Renal pelvis (tissue), 4 donors: Measurements from ENCODE around the gene HOXC13. TPM values are rescaled to one million over a fixed set of nuclear protein-coding genes. Genes with fewer than 3 reads are reported as not detected.

Source experiments
- DNase-seq: peaks from one replicate; pipeline ENCODE4 v3.0.0-alpha.2; 2013
- polyA plus RNA-seq, 3 donors: library from polyadenylated mRNA; unstranded; fragments of 120-200 nt; gene quantifications; one replicate each; pipeline ENCODE4 v1.2.1, GENCODE V29; 2013; ENCODE audit not compliant: insufficient read length in 3 of 3

HOXC13 gene
- polyA plus RNA-seq, 3 donors: not detected

DNA sequence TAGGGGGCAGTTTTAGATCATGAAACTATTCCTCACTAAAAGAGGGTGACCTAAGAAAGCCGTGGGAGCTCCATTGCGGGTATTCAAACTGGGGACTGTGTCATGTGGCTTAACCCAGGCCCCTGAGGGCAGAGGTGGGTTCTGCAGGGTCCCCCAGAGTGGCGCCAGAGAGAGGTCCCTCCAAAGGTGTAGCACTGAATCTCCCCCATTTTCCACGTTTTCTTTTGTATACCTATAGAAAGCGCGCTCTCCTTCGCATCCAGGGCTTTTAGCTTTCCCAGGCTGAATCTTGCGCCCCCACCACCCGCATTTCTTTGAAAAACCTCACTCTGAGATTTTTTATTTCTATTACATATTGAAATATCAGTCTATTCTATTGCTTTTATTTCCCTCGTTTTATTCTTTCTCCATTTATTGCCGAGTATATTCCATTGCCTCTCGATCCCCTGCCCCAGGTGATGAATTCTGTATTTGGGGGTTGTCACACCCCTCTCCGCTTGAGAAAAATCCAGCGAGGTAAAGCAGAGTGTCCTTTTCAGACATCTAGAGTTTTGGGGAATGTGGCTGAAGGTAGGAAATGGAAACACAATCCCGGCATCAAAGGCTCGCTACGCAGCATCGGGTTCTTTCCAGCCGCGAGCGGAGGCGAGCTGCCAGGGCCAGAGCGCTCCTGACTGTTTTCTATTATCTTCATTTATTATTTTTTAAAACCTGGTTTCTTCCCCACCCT is 870 bp upstream of the HOXC13 start:
- no peak for DNase-seq

GRCh38 chr12:53939141-53940108 is 794 bp downstream of the HOXC13 start:
- no peak for DNase-seq

- DNase-seq: no peak
Observed at GRCh38 chr12:53940443-53941014, 1.9 kb downstream of the HOXC13 start.

- no peak for DNase-seq
Observed at GRCh38 chr12:53941187-53941586, 2.6 kb downstream of the HOXC13 start.

GRCh38 chr12:53941750-53942149 is 3.1 kb downstream of the HOXC13 start:
- no peak for DNase-seq

GRCh38 chr12:53942467-53942997 is 3.9 kb downstream of the HOXC13 start:
- DNase-seq: no peak

- no peak for DNase-seq
Observed at GRCh38 chr12:53944209-53944608, 5.6 kb downstream of the HOXC13 start.

DNA sequence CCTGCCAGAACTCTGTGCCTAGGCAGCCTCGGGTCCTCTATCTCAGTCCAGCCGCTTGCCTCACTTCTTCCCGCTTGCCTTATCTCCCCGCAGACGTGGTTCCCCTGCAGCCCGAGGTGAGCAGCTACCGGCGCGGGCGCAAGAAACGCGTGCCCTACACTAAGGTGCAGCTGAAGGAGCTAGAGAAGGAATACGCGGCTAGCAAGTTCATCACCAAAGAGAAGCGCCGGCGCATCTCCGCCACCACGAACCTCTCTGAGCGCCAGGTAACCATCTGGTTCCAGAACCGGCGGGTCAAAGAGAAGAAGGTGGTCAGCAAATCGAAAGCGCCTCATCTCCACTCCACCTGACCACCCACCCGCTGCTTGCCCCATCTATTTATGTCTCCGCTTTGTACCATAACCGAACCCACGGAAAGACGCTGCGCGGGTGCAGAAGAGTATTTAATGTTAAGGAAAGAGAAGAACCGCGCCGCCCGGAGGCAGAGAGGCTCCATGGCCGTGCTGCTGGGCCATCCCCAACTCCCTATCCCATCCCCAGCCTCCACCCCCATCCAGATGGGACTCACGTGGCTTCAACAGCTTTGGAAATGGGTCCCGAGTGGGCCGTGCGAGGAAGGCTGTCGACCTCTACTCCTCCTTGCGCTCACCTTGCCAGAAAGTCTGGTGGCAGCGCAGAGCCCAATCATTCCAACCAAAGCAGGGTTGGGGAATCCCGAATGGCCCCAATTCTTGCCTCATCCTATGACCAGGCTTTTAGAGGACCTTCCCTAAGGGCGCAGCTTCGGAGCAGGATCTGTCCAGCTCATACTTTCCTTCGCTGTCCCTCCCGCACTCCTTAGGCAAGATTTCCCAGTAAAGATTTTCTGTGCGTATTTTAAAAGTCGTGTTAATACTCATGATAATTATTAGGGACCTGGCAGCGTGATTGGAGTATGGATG is 6.5 kb downstream of the HOXC13 start:
- no peak for DNase-seq

DNA sequence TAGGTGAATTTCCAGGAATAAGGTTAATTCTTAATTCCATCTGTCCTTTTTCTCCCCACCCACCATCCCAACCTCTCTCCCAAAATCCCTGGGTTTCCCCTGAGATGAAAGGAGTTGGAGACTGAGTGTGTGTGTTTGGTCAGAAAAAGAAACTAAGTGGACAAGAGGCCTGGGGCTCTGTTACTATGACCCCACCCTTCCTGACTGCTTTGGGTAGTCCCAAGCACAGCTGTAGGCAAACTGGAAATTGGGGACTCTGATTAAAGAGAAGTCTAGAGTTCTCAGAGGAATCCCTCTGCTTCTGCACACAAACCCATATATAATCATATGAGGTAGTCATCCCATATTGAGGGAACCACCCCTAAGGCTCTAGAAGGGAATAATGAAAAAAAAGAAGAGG is 9.1 kb downstream of the HOXC13 start:
- DNase-seq: no peak

DNA sequence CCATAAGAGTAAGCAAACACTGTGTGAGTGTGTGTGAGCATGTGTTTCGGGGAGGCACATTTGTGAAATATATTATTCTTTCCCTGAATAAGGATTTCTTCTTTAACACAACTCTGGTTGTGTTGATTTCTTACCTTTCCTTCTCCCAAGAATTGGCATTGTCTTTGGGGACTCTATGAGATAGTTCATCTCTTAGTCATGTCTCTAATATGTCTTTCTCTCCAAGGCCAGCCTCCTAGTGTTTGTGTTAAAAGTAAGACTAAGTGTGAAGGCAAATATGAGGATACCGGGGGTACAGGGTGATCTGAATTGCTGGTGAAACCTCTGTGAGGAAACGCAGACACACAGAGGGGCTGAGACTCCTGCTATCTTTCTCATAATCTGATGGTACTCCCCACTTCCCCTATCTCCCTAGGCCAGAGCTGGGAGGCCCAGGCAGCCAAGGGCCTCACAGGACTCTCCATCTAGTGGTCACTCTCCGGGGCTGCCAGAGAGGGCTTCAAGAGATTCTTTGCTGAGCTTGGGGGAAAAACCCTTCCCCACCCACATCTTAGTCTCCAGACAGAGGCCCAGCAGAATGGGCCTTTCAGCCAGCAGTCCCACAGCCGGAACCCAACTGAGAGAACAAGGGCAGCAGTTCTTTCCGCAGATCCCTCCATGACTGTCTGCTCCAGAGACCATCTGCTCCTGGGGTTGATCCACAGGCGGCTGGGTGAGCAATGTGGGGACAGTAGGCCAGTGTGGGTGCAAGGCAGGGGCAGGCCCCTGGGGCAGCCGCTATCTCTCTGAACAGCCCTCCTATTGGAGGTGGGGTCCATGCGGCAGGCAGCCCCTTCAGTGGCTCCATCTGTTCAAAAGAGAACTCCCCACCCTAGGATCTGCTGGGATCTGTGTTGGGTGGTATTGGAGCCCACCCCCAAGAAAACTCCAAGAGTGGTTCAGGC is 10.3 kb downstream of the HOXC13 start:
- no peak for DNase-seq

GRCh38 chr12:53949631-53950436 is 11.2 kb downstream of the HOXC13 start:
- DNase-seq: no peak

DNA sequence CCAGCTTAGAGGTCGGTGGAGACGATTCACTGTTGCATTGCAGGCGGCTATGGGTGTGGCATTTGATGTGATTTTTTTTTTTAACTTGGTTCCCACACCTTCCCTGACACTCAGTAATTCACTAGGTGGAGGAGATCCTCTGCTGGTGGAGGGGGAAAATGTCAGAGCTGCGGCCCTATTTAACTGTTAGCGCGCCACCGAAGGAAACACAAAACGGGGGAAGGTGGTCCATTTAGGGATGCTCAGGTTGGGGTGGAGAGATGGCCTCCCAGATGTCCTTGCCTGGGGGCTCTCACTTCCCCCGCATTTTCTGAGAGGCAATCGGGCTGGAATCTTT is 11.8 kb downstream of the HOXC13 start:
- DNase-seq: no peak

GRCh38 chr12:53950789-53951576 is 12.4 kb downstream of the HOXC13 start:
- no peak for DNase-seq

- DNase-seq: no peak
Observed at GRCh38 chr12:53951577-53952334, 13.1 kb downstream of the HOXC13 start.

GRCh38 chr12:53952335-53952694 is 13.7 kb downstream of the HOXC13 start:
- DNase-seq: no peak

DNA sequence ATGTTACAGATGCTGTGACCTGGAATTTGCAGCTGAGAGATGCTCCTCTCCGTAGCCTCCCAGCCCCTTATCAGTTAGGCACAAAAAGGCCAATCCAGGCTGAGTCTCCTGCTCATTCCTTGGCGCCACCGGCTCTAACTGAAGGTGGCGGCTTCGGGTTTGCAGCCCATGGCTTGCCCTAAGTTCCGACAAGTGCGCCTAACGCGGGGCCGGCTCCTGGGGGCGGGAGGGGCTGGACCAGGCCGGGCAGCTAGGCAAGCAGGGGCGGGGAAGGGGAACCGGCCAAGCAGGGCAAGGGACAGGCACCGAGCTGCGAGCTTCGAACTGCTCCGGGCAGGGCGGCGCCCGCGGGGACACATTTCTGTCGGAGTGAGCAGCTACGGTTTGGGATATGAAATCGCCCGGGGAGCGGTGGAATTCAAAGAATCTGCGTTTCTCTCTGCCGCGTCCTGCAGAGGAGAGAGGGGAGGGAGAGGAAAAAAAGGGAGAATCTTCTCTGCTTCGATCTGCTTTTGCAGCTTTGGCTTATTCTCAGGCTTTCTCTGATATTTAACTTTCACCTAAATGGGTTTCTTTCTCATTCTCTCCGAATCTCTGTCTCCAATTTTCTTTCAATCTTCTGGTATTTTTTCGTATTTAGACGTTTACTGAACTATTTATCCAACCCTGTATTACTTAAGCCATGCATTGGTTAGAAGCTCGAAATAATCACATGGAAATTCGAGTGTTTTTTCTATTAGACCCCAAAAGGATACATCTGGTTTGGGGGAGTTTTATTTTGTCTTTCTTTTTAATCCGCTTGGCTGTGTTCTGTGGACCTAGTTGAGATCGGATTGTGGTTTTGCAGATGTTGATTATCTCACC is 14.5 kb downstream of the HOXC13 start:
- DNase-seq: no peak
